ENCODE data around the gene EFCAB12. TPM values are rescaled to one million over a fixed set of nuclear protein-coding genes. Genes with fewer than 3 reads are reported as not detected.

Gene EFCAB12
- polyA plus RNA-seq, 1 experiment = 0.07 TPM

GRCh38 chr3:129460572-129460971 is 32.1 kb upstream of the EFCAB12 start:
- Histone ChIP-seq H3K27ac (ENCODE audit: low read depth, low read length) (no peak overlapping the region), H3K27me3 (ENCODE audit: control insufficient read depth, insufficient read depth, low read length) (no peaks in the 10 kb centered on the region), H3K9me3 (ENCODE audit: control insufficient read depth, insufficient read depth, low read length) (no peaks in the 10 kb centered on the region), H3K4me3 (ENCODE audit: low read depth, low read length) (no peak overlapping the region)
- ChIA-PET POLR2A (no interaction called here), CTCF (no interaction called here)
- no peak for DNase-seq (ENCODE audit: low read depth, low spot score)
- TF ChIP-seq CTCF (IDR thresholded peaks at IDR 0.05; ENCODE audit: low read depth, low read length) = no peak

GRCh38 chr3:129460155-129460554 is 31.7 kb upstream of the EFCAB12 start:
- TF ChIP-seq CTCF (IDR thresholded peaks at IDR 0.05; ENCODE audit: low read depth, low read length) = no peak
- Histone ChIP-seq H3K9me3 (ENCODE audit: control insufficient read depth, insufficient read depth, low read length) (no peaks in the 10 kb centered on the region), H3K27ac (ENCODE audit: low read depth, low read length) (no peak overlapping the region), H3K27me3 (ENCODE audit: control insufficient read depth, insufficient read depth, low read length) (no peaks in the 10 kb centered on the region), H3K4me3 (ENCODE audit: low read depth, low read length) (no peak overlapping the region)
- CTCF ChIA-PET = no interaction called here
- DNase-seq (ENCODE audit: low read depth, low spot score) = no peak
- POLR2A ChIA-PET = no interaction called here

- ChIA-PET CTCF (interaction anchor here (0.6 to 2.9 kb wide), 2 partner anchors 31 to 36 kb away, joined by 3 to 12 read pairs; no protein-coding TSS in a partner anchor), POLR2A (interaction anchor here (1.0 to 2.7 kb wide), 2 partner anchors 14 to 32 kb away, joined by 3 to 7 read pairs; partner anchors contain the start of genes IFT122 and MBD4)
- TF ChIP-seq CTCF (IDR thresholded peaks at IDR 0.05; ENCODE audit: low read depth, low read length) = no peak
- Histone ChIP-seq H3K27me3 (ENCODE audit: control insufficient read depth, insufficient read depth, low read length) (no peaks in the 10 kb centered on the region), H3K27ac (ENCODE audit: low read depth, low read length) (no peak overlapping the region), H3K9me3 (ENCODE audit: control insufficient read depth, insufficient read depth, low read length) (no peaks in the 10 kb centered on the region), H3K4me3 (ENCODE audit: low read depth, low read length) (no peak overlapping the region)
- DNase-seq (ENCODE audit: low read depth, low spot score) = no peak
Observed at GRCh38 chr3:129453732-129454131, 25.3 kb upstream of the EFCAB12 start.

DNA sequence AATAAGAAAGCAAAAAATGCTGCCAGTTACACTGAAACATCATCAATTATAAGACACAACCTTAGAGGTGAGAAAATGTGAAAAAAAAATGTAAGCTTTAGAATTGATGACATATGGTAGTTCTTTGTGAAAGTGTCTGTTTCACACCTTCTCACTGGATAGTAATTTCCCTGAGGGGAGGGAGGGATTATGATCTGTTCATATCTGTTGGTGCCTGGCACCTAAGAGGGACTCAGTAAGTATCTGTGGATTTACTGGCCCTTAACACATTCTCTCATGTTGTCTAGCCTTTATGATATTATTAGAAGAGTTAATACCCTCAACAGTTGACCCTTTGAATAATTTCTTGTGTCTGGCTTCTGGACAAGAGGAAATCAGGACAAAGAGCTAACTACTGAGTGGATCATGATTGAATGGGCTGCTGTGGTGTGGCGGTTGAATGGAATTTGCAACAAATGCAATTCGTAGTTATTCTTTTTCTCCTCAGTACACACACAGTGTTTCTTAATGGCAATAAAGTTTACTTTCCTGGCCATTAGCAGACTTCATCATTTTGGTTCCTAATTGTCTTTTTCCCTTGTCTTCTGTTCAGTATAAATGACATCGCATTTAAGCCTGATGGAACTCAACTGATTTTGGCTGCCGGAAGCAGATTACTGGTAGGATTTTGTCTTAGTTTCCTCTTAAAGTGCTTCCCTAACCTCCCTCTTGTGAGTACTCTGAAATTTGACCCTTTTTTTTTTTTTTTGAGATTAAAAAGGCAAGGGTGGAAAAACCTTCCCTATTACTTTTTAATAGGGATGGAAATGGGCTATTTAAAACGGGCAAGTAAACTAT is 21.1 kb upstream of the EFCAB12 start:
- Histone ChIP-seq H3K27ac (ENCODE audit: low read depth, low read length) (no peak overlapping the region), H3K27me3 (ENCODE audit: control insufficient read depth, insufficient read depth, low read length) (no peaks in the 10 kb centered on the region), H3K4me3 (ENCODE audit: low read depth, low read length) (no peak overlapping the region), H3K9me3 (ENCODE audit: control insufficient read depth, insufficient read depth, low read length) (no peaks in the 10 kb centered on the region)
- TF ChIP-seq CTCF (IDR thresholded peaks at IDR 0.05; ENCODE audit: low read depth, low read length) = no peak
- ChIA-PET CTCF (interaction anchor here (0.8 to 1.4 kb wide), 2 partner anchors 41 to 66 kb away, joined by 3 read pairs; no protein-coding TSS in a partner anchor), POLR2A (no interaction called here)
- no peak for DNase-seq (ENCODE audit: low read depth, low spot score)

- no peaks in the 10 kb centered on the region for H3K27me3 ChIP-seq (ENCODE audit: control insufficient read depth, insufficient read depth, low read length)
- CTCF ChIA-PET = interaction anchor here (1.4 kb wide), 1 partner anchor 65 kb away, joined by 3 read pairs; no protein-coding TSS in a partner anchor
- no peak for DNase-seq (ENCODE audit: low read depth, low spot score)
- H3K27ac ChIP-seq (ENCODE audit: low read depth, low read length) = no peak overlapping the region
- POLR2A ChIA-PET = no interaction called here
- TF ChIP-seq CTCF (IDR thresholded peaks at IDR 0.05; ENCODE audit: low read depth, low read length) = no peak
- H3K9me3 ChIP-seq (ENCODE audit: control insufficient read depth, insufficient read depth, low read length) = no peaks in the 10 kb centered on the region
- H3K4me3 ChIP-seq (ENCODE audit: low read depth, low read length) = no peak overlapping the region
Observed at GRCh38 chr3:129448186-129448895, 19.9 kb upstream of the EFCAB12 start.
